Measurements from ENCODE around the gene HSD17B14.
"Not testable (repeated sequence)": the region's sequence is repeated elsewhere in the genome, so short reads cannot be mapped to it uniquely, and the experiment has no call there.

The HSD17B14 gene

DNA sequence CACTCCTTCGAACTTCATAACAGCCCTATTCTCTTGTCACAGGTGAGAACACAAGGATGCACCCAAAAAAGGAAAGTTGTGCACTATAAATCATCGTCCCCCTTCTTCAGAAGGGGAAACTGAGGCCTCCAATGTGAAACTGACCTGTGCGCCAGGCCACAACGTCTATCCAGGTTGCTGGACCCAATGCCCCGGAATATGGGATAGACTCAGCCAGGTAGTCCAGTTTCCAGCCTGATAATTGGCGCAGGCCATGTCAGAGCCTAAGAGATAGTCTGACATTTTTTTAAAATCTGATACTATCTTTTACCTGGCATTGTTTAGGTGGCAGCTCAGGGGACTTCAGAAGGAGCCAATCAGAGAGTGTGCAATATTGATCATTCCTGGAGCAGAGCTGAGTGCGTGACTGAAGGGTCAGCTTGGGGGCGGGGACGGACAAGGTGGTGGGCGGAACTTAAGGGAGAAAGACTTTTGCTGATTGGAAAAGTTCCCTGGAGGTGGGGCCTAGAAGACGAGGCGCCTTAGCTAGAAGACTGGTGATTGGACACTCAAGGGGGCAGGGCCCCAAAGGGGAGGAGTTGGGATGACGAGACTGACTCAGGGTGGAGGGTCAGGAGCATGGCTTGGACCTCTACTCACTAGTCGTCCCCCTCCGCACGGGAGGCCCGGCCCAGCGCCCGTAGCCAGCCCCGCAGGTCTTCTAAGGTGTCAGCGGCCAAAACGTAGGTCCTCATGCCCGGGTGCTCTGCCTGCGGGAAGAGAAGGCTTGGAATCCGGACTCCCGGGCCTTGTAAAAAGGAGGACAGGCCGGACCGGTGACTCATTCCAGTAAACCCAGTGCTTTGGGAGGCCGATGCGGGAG is 23.7 kb upstream of the HSD17B14 start:
- Histone ChIP-seq H3K9ac (ENCODE audit: low read length) (peak overlapping the region; percentile 38), H3K9me3 (ENCODE audit: control insufficient read depth, low read length) (no peaks in the 10 kb centered on the region), H3K36me3 (ENCODE audit: control insufficient read depth, insufficient read depth, low read length) (no peaks in the 10 kb centered on the region), H3K27me3 (ENCODE audit: control insufficient read depth, insufficient read depth, low read length) (no peaks in the 10 kb centered on the region), H3K4me1 (ENCODE audit: control insufficient read depth, insufficient read depth, low read length) (no peaks in the 10 kb centered on the region), H3K4me3 (ENCODE audit: low read length) (no peak overlapping the region)

DNA sequence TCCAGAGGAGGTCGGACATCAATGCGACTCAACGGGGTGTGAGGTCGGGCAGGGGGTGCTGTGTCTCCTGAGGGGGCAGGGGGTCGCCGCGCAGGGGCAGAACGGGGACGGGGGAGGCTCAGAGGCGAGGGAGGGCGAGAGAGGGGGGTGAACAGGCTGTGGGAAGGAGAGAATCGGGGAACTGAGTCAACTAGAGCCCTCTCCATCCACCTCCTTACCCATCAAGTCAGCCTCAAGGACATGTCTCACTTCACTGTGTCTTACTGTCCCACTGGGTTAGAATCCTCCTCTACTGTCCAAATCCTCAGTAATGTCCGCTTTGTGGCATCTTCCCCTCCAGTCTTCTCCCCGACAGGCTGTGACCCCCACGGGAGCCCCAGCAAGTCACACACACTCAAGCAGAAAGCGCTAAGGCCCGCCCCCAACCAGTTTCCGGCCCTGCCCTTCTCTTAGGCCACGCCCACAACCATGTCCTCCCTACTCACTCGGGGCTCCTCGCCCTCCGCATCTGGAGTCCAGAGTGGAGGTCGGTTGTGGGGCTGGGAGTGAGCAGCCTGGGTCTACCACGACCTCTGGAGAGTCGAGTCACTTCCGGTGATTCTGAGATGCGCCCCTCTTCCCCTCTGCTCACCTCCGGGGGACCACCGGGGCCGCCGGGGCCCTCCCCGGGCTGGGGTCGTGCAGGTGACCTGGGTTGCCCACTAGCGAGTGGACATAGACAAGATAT is 22.9 kb upstream of the HSD17B14 start:
- no peaks in the 10 kb centered on the region for H3K36me3 ChIP-seq (ENCODE audit: control insufficient read depth, insufficient read depth, low read length)
- no peaks in the 10 kb centered on the region for H3K4me1 ChIP-seq (ENCODE audit: control insufficient read depth, insufficient read depth, low read length)
- no peaks in the 10 kb centered on the region for H3K27me3 ChIP-seq (ENCODE audit: control insufficient read depth, insufficient read depth, low read length)
- no peak overlapping the region for H3K4me3 ChIP-seq (ENCODE audit: low read length)
- H3K9me3 ChIP-seq (ENCODE audit: control insufficient read depth, low read length): no peaks in the 10 kb centered on the region
- peak overlapping the region; percentile 38 for H3K9ac ChIP-seq (ENCODE audit: low read length)

DNA sequence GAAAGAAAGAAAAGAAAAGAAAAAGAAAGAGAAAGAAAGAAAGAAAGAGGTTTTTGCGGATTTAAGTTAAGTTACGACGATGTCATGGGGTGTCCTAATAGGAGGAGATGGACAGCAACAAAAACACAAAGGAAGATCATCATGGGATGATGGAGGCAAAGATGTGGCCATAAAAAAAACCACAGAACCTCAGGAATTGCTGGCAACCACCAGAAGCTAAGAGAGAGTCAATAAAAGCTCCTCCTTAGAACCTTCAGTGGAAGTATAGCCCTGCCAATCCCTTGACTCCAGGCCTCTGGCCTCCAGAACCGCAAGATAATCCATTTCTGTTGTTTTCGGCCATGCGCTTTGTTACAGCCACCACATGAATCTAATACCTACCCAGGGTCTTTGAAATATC is 20.6 kb upstream of the HSD17B14 start:
- H3K4me1 ChIP-seq (ENCODE audit: control insufficient read depth, insufficient read depth, low read length): no peaks in the 10 kb centered on the region
- H3K36me3 ChIP-seq (ENCODE audit: control insufficient read depth, insufficient read depth, low read length): no peaks in the 10 kb centered on the region
- no peaks in the 10 kb centered on the region for H3K27me3 ChIP-seq (ENCODE audit: control insufficient read depth, insufficient read depth, low read length)
- H3K9me3 ChIP-seq (ENCODE audit: control insufficient read depth, low read length): no peaks in the 10 kb centered on the region
- H3K9ac ChIP-seq (ENCODE audit: low read length): no peak overlapping the region
- no peak overlapping the region for H3K4me3 ChIP-seq (ENCODE audit: low read length)

DNA sequence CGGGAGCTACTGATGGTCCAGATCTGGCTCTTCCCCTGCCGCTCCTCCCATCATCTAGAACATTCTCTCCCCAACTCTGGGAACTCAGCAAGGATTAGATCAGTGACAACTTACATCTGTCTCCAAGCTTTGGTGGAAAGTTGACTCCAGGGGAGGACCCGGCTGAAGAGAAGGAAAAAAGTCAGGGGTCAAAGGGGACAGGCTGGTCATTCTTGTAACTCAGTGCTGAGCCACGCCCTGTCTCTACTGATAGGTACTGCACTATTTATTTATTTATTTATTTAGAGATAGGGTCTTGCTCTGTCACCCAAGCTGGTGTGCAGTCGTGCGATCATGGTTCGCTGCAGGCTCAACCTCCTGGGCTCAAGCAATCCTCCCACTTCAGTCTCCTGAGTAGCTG is 17.8 kb upstream of the HSD17B14 start:
- Histone ChIP-seq H3K4me3 (ENCODE audit: low read length) (no peak overlapping the region), H3K36me3 (ENCODE audit: control insufficient read depth, insufficient read depth, low read length) (no peaks in the 10 kb centered on the region), H3K9me3 (ENCODE audit: control insufficient read depth, low read length) (no peaks in the 10 kb centered on the region), H3K9ac (ENCODE audit: low read length) (no peak overlapping the region), H3K4me1 (ENCODE audit: control insufficient read depth, insufficient read depth, low read length) (no peaks in the 10 kb centered on the region), H3K27me3 (ENCODE audit: control insufficient read depth, insufficient read depth, low read length) (no peaks in the 10 kb centered on the region)

DNA sequence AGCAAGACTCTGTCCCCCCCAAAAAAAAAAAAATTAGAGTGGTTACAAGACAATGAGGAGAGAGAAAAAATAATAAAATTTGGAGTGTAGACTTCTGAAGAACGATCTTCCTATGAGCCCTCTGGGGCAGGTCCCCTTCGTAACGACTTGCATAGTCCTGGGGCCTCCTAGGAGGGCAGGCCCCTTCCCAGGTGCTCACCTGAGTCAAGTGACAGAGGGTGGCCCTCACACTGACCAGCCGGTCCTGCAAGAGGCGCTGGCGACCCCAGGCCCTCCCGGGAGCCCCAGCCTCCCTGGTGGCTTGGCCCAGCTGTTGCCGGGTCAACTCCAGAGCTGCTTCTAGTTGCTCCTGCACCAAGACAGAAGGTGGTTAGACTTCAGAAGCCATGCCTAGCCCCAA is 17.2 kb upstream of the HSD17B14 start:
- Histone ChIP-seq H3K36me3 (ENCODE audit: control insufficient read depth, insufficient read depth, low read length) (no peaks in the 10 kb centered on the region), H3K27me3 (ENCODE audit: control insufficient read depth, insufficient read depth, low read length) (no peaks in the 10 kb centered on the region), H3K4me3 (ENCODE audit: low read length) (no peak overlapping the region), H3K9ac (ENCODE audit: low read length) (no peak overlapping the region), H3K4me1 (ENCODE audit: control insufficient read depth, insufficient read depth, low read length) (no peaks in the 10 kb centered on the region), H3K9me3 (ENCODE audit: control insufficient read depth, low read length) (no peaks in the 10 kb centered on the region)

DNA sequence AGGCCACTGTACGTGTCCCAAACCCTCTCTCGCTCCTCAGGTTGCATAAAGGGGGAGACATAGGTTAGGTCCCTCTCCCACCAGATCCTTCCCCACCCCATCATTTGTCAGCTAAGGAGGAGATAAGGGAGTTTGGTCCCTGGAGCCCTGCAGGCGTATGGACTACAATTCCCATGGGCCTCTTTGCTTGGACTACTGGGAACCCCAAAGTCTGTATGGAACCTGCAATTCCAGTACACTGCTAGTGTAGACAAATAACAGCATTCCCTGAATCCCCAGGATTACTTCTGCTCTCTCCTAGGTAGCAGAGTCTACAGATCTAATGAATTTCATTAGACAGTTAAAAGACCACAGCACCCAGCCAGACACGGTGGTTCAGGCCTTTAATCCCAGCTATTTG is 16.0 kb upstream of the HSD17B14 start:
- Histone ChIP-seq H3K27me3 (ENCODE audit: control insufficient read depth, insufficient read depth, low read length) (no peaks in the 10 kb centered on the region), H3K36me3 (ENCODE audit: control insufficient read depth, insufficient read depth, low read length) (no peaks in the 10 kb centered on the region), H3K4me1 (ENCODE audit: control insufficient read depth, insufficient read depth, low read length) (no peaks in the 10 kb centered on the region), H3K4me3 (ENCODE audit: low read length) (no peak overlapping the region), H3K9ac (ENCODE audit: low read length) (no peak overlapping the region), H3K9me3 (ENCODE audit: control insufficient read depth, low read length) (no peaks in the 10 kb centered on the region)

DNA sequence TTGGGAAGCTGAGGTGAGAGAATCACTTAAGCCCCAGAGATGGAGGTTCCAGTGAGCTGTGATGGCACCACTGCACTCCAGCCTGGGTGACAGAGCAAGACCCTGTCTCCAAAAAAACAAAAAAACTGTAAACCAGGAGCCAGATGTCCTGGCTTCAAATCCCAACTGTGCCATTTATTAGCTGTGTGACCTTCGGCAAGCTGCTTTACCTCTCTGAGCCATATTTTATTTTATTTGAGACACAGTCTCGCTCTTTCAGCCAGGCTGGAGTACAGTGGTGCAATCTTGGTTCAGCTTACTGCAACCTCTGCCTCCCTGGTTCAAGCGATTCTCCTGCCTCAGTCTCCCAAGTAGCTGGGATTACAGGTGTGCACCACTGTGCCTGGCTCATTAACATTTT is 10.4 kb upstream of the HSD17B14 start:
- H3K36me3 ChIP-seq (ENCODE audit: control insufficient read depth, insufficient read depth, low read length); H3K4me1 ChIP-seq (ENCODE audit: control insufficient read depth, insufficient read depth, low read length); H3K9me3 ChIP-seq (ENCODE audit: control insufficient read depth, low read length); H3K4me3 ChIP-seq (ENCODE audit: low read length); H3K9ac ChIP-seq (ENCODE audit: low read length); H3K27me3 ChIP-seq (ENCODE audit: control insufficient read depth, insufficient read depth, low read length): not testable (repeated sequence)

DNA sequence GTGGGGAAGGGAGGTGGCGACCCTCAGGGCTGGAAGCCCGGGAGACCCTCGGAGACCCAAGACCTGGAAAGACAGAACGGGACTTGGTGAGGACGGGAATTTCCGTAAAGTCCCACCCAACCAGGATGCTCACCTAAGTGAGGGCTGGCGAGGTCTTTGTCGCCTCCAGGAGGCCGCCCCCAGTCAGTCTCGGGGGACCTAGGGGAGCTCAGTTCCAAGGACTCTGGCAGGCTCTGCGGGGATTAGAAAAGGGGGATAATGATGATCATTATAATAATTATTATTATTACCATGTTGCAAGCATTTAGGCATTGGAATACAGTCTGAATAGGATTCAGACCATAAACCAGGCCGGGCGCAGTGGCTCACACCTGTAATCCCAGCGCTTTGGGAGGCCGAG is 9.1 kb upstream of the HSD17B14 start:
- Histone ChIP-seq H3K27me3 (ENCODE audit: control insufficient read depth, insufficient read depth, low read length) (no peaks in the 10 kb centered on the region), H3K4me1 (ENCODE audit: control insufficient read depth, insufficient read depth, low read length) (no peaks in the 10 kb centered on the region), H3K4me3 (ENCODE audit: low read length) (no peak overlapping the region), H3K9ac (ENCODE audit: low read length) (no peak overlapping the region), H3K9me3 (ENCODE audit: control insufficient read depth, low read length) (no peaks in the 10 kb centered on the region), H3K36me3 (ENCODE audit: control insufficient read depth, insufficient read depth, low read length) (no peaks in the 10 kb centered on the region)

DNA sequence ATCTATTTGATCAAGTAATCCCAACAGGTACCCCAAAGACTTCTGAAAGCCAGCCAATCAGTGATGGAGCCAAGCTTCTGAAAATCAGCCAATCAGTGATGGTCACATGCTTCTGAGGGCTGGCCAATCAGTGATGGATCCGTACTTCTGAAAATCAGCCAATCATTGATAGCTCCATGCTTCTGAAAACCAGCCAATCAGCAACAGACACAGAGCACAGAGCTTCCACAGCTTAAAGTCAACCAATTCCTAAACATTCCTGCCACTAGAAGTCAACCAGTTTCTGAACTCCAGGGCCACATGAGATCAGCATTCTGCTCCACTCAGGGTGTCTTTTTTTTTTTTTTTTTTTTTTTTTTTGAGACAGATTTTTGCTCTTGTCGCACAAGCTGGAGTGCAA is 8.2 kb upstream of the HSD17B14 start:
- Histone ChIP-seq H3K4me3 (ENCODE audit: low read length) (no peak overlapping the region), H3K4me1 (ENCODE audit: control insufficient read depth, insufficient read depth, low read length) (no peaks in the 10 kb centered on the region), H3K36me3 (ENCODE audit: control insufficient read depth, insufficient read depth, low read length) (no peaks in the 10 kb centered on the region), H3K9ac (ENCODE audit: low read length) (no peak overlapping the region), H3K9me3 (ENCODE audit: control insufficient read depth, low read length) (no peaks in the 10 kb centered on the region), H3K27me3 (ENCODE audit: control insufficient read depth, insufficient read depth, low read length) (no peaks in the 10 kb centered on the region)

DNA sequence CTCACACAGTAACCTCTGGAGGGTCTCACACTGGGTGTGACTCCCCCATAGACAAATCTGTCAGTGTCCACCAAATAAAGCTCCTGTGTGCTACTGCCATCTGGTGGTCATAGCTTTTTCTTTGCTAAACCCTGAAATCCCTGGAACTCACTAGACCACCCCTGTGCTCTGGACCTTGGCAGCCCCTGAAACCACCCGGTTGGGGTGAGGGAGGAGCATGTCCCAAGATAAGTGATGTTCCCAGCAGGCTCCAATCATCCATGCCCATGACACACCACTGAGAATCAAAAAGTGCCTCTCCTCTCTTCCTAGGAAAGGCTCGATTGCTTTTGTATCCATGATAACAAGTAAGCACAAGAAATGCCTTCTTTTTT is 6.5 kb upstream of the HSD17B14 start:
- Histone ChIP-seq H3K9me3 (ENCODE audit: control insufficient read depth, low read length) (no peaks in the 10 kb centered on the region), H3K9ac (ENCODE audit: low read length) (no peak overlapping the region), H3K36me3 (ENCODE audit: control insufficient read depth, insufficient read depth, low read length) (no peaks in the 10 kb centered on the region), H3K27me3 (ENCODE audit: control insufficient read depth, insufficient read depth, low read length) (no peaks in the 10 kb centered on the region), H3K4me1 (ENCODE audit: control insufficient read depth, insufficient read depth, low read length) (no peaks in the 10 kb centered on the region), H3K4me3 (ENCODE audit: low read length) (no peak overlapping the region)

DNA sequence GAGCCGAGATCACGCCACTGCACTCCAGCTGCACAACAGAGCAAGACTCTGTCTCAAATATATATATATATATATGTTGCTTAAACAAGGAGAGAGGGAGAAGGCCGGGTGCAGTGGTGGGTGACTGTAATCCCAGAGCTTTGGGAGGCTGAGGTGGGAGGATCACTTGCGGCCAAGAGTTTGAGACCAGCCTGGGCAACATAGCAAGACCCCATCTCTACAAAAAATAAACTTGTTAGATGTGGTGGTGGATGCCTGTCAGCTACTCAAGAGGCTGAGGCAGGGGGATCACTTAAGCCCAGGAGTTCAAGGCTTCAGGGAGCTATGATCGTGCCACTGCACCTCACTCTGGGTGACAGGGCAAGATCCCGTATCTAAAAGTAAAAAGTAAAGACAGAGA is 5.3 kb upstream of the HSD17B14 start:
- no peaks in the 10 kb centered on the region for H3K36me3 ChIP-seq (ENCODE audit: control insufficient read depth, insufficient read depth, low read length)
- no peak overlapping the region for H3K4me3 ChIP-seq (ENCODE audit: low read length)
- H3K9me3 ChIP-seq (ENCODE audit: control insufficient read depth, low read length): no peaks in the 10 kb centered on the region
- peaks cover 5% of the 10 kb centered on the region for H3K27me3 ChIP-seq (ENCODE audit: control insufficient read depth, insufficient read depth, low read length)
- no peak overlapping the region for H3K9ac ChIP-seq (ENCODE audit: low read length)
- H3K4me1 ChIP-seq (ENCODE audit: control insufficient read depth, insufficient read depth, low read length): peaks cover 5% of the 10 kb centered on the region

DNA sequence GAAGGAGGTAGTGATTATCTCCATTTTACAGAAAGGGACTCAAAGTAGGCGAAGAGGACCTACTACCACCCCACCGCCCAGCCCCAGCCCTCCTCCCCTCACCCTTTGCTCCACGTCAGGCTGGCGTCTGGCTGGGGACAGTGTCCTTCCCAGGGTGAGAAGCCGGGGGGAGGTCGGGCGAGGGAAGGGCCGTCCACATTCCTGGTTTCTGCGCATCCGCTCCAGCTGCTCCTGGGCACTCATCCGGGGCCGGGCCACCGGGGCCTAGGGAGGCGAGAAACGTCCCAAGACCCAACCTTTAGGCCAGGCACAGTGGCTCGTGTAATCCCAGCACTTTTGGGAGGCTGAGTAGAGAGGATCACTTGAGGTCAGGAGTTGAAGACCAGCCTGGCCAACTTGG is 4.8 kb upstream of the HSD17B14 start:
- H3K36me3 ChIP-seq (ENCODE audit: control insufficient read depth, insufficient read depth, low read length): no peaks in the 10 kb centered on the region
- H3K9me3 ChIP-seq (ENCODE audit: control insufficient read depth, low read length): no peaks in the 10 kb centered on the region
- H3K4me3 ChIP-seq (ENCODE audit: low read length): no peak overlapping the region
- peaks cover 10% of the 10 kb centered on the region for H3K4me1 ChIP-seq (ENCODE audit: control insufficient read depth, insufficient read depth, low read length)
- H3K9ac ChIP-seq (ENCODE audit: low read length): no peak overlapping the region
- H3K27me3 ChIP-seq (ENCODE audit: control insufficient read depth, insufficient read depth, low read length): peaks cover 10% of the 10 kb centered on the region

Data from mucosa of stomach (tissue), 1 donor.